ENCODE results near the gene SORL1.
"Not testable (repeated sequence)": the region's sequence is repeated elsewhere in the genome, so short reads cannot be mapped to it uniquely, and the experiment has no call there.

SORL1 gene

GRCh38 chr11:121595717-121596161 lies 143.6 kb downstream of the SORL1 start:
- DNase-seq = no peak

DNA sequence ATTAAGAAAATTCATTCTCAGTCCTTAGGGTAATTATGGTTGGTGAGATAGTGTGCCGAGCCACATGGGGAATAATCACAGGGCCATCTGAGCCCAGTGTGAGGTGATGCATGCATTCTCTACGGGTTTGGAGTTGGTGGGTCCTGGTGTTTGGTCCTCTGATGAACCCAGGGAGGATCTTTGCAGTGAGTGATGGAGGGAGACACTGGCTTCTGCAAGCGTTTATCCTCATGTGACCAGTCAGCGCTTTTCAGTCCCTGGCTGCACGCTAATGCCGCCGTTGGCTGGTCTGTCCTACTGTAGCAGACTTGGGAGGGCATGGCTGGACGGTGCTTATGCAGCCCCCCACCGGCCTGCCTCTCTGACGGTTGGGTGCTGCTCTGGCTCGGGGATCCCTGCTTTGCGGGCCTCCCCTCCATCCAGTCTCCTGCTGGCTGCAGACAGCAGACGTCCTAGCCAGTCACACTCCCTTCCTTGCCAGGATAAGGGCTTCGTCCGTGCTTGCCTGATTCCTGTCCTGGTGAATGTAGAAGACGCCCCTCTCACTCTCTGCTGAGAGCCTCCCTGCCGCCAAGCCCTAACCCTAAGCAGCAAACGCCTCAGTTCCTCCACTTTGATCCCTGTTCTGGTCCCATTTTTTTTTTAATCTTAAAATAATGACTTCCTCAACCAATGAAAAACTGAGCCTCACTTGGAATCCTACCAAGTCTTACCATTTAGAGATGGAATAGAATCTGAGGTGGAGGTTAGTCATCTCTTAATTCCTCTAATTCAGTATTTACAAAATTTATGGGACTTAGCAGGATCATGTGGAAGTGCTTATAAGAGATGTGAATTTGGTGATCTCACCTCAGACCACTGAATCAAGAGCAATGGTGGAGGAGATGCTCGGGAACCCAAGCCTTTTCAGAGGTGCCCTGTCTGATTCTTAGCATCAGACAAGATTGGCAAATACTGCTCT lies 144.4 kb downstream of the SORL1 start:
- no peak for DNase-seq

GRCh38 chr11:121603316-121603715 lies 151.2 kb downstream of the SORL1 start:
- no peak for DNase-seq

DNA sequence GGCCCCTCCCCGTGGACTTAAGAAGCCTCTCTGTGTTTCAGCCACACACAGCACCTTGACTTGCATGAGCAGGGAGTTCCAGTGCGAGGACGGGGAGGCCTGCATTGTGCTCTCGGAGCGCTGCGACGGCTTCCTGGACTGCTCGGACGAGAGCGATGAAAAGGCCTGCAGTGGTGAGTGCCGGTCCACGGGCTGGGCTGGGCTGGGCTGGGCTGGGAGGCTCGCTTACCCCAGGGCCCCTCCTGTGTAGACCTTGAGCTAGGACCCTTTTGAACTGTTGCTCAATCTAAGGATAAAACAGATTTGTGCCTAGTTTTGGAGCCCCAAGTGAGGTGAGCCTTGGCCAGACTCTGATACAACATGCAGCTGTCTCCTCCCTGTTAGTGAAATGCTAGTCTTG lies 152.0 kb downstream of the SORL1 start:
- DNase-seq = no peak

- no peak for DNase-seq
Observed at GRCh38 chr11:121606354-121606753, 154.2 kb downstream of the SORL1 start.

DNA sequence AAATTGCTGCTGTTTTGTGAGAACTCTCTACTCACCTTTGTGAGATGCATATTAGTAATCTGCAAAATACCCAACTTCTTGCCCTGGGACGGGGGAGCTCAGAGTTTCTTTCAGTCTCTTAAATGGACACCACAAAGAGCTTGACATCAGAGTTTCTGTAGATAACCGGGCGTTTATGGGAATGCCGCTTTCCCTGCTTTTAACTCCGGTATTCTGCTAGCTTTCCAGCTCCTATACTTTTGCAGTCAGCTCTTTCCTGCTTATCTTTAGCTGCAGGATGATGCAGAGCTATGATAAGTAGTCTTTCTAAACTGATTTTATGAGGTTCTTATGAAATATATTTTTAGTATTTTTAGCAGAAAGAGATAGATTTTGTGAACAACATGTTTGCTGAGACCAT lies 155.2 kb downstream of the SORL1 start:
- no peak for DNase-seq

- DNase-seq = no peak
Observed at GRCh38 chr11:121608545-121609098, 156.5 kb downstream of the SORL1 start.

DNA sequence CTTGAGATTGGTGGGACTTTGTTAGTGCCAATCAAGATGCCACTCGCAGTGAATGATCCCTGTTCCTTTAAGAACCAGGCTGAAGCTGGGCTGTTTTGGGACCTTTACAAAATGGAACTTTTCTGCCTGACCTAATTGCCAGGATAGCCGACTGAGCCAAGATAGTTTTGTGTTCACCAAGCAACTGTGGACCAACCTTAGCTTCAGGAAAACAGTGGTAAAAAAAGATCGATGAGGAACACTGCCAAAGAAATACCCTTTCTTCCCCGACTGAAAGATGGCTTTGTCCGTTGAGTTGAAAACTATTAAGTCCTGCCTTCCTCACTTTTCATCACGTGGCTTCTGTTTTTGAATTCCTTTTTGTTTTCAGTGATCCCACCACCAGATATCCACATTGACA lies 158.6 kb downstream of the SORL1 start:
- DNase-seq = no peak

- no peak for DNase-seq
Observed at GRCh38 chr11:121611242-121611641, 159.1 kb downstream of the SORL1 start.

- no peak for DNase-seq
Observed at GRCh38 chr11:121613724-121614123, 161.6 kb downstream of the SORL1 start.

- no peak for DNase-seq
Observed at GRCh38 chr11:121614636-121615240, 162.6 kb downstream of the SORL1 start.

GRCh38 chr11:121615501-121615900 lies 163.4 kb downstream of the SORL1 start:
- no peak for DNase-seq

DNA sequence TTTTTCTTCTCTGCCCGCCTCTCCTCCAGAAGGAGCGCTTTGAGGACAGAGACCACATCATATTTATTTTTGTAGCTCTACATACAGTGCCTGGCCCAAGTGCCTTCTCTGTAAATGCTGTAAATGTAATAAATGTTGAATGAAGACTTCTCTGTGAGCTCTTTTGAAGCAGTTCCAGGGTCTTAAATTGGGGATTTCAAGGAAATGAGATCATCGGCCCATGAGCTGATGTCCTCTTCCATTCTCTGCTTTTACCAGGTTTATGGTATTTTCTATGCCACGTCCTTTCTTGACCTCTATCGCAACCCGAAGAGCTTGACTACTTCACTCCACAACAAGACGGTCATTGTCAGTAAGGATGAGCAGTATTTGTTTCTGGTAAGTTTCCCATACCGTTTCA lies 166.4 kb downstream of the SORL1 start:
- DNase-seq = no peak

DNA sequence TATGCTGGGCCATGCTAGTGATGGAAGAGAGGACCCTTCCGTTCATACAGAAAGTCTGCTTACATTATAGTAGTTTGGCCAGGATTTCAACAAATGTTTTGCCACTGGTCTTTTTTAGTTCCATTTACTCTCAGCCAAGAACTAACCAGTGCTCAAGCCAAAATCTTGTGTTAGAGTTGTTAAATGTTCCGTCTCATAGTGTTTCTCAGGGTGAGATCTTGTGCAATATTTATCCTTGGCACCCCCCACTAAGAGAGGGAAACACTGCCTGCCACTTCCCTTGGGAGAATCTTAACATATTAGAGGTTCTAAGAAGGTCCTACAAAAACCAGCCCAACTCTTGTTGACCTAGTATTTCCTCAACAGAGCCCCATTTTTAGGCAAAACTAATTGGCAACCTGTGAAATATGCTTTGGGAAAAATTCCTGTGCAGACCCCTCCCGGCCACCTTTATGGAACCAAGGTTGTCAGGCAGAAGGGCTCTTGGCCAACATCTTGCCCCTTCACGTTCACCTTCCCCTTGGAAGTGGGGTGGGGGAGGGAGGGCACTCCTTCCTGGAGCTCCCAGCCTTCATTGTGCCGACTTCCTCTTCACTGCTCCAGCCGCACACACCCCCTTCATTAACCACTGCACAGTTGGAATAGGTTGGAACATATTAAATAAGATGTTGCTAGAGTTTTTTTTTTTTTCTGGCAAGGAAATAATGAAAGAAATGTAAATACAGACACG lies 173.8 kb downstream of the SORL1 start:
- no peak for DNase-seq

- no peak for DNase-seq
Observed at GRCh38 chr11:121626507-121626875, 174.4 kb downstream of the SORL1 start.

- no peak for DNase-seq
Observed at GRCh38 chr11:121626980-121627379, 174.9 kb downstream of the SORL1 start.

- DNase-seq = no peak
Observed at GRCh38 chr11:121630041-121630440, 177.9 kb downstream of the SORL1 start.

GRCh38 chr11:121631456-121631855 lies 179.3 kb downstream of the SORL1 start:
- no peak for DNase-seq

- no peak for DNase-seq
Observed at GRCh38 chr11:121634273-121634672, 182.2 kb downstream of the SORL1 start.

- no peak for DNase-seq
Observed at GRCh38 chr11:121634889-121635288, 182.8 kb downstream of the SORL1 start.

GRCh38 chr11:121636081-121636799 lies 184.1 kb downstream of the SORL1 start:
- no peak for DNase-seq

GRCh38 chr11:121636800-121637176 lies 184.7 kb downstream of the SORL1 start:
- DNase-seq = no peak

GRCh38 chr11:121637587-121637986 lies 185.5 kb downstream of the SORL1 start:
- DNase-seq = not testable (repeated sequence)
